ENCODE data around the gene CCL22. TPM values are rescaled to one million over a fixed set of nuclear protein-coding genes. Genes with fewer than 3 reads are reported as not detected.

The CCL22 gene
- total RNA-seq, 1 donor from 2014 or later, result not detected

- no peak overlapping the region for H3K4me3 ChIP-seq (ENCODE audit: low read depth, low read length)
- no peak for DNase-seq (ENCODE audit: low read depth)
- TF ChIP-seq, protein P1, sequence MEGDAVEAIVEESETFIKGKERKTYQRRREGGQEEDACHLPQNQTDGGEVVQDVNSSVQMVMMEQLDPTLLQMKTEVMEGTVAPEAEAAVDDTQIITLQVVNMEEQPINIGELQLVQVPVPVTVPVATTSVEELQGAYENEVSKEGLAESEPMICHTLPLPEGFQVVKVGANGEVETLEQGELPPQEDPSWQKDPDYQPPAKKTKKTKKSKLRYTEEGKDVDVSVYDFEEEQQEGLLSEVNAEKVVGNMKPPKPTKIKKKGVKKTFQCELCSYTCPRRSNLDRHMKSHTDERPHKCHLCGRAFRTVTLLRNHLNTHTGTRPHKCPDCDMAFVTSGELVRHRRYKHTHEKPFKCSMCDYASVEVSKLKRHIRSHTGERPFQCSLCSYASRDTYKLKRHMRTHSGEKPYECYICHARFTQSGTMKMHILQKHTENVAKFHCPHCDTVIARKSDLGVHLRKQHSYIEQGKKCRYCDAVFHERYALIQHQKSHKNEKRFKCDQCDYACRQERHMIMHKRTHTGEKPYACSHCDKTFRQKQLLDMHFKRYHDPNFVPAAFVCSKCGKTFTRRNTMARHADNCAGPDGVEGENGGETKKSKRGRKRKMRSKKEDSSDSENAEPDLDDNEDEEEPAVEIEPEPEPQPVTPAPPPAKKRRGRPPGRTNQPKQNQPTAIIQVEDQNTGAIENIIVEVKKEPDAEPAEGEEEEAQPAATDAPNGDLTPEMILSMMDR (conservative IDR thresholded peaks at IDR 0.05; ENCODE audit: low read depth, low read length), result no peak
These were observed 25.0 kb downstream of the CCL22 start for GRCh38 chr16:57383276-57384247.

GRCh38 chr16:57384248-57385070, 25.9 kb downstream of the CCL22 start:
- TF ChIP-seq, protein P1 (conservative IDR thresholded peaks at IDR 0.05; ENCODE audit: low read depth, low read length), result no peak
- no peak overlapping the region for H3K4me3 ChIP-seq (ENCODE audit: low read depth, low read length)
- DNase-seq (ENCODE audit: low read depth), result no peak

- TF ChIP-seq, protein P1 (conservative IDR thresholded peaks at IDR 0.05; ENCODE audit: low read depth, low read length), result no peak
- DNase-seq (ENCODE audit: low read depth), result no peak
- H3K4me3 ChIP-seq (ENCODE audit: low read depth, low read length), result no peak overlapping the region
These were observed 26.5 kb downstream of the CCL22 start for GRCh38 chr16:57385083-57385482.

DNA sequence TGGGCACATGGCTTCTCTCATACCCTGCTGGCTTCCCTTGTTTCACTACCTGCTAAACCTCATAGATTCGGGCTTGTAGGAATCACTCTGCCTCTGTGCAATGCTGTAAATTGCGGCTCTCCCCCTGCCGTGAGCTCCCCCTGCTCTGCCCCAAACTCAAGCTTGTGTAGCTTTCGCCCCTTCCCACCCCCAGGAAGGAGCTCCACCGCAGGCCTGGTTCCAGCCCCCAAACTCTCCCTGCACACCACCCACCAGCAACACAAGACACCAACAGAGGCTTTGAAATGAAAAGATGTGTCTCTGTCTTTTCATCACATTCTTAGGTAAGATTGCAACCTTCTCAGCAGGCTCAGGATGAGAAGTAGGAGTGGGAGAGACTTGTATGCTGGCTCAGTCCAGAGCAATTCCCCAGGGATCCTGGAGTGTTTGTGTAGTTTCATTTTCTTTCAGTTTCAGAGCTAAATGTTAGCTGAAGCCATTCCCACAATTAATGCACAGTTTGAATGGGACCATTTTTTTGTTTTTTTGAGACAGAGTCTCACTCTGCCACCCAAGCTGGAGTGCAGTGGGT, 27.9 kb downstream of the CCL22 start:
- no peak overlapping the region for H3K4me3 ChIP-seq (ENCODE audit: low read depth, low read length)
- TF ChIP-seq, protein P1 (conservative IDR thresholded peaks at IDR 0.05; ENCODE audit: low read depth, low read length), result no peak
- no peak for DNase-seq (ENCODE audit: low read depth)

DNA sequence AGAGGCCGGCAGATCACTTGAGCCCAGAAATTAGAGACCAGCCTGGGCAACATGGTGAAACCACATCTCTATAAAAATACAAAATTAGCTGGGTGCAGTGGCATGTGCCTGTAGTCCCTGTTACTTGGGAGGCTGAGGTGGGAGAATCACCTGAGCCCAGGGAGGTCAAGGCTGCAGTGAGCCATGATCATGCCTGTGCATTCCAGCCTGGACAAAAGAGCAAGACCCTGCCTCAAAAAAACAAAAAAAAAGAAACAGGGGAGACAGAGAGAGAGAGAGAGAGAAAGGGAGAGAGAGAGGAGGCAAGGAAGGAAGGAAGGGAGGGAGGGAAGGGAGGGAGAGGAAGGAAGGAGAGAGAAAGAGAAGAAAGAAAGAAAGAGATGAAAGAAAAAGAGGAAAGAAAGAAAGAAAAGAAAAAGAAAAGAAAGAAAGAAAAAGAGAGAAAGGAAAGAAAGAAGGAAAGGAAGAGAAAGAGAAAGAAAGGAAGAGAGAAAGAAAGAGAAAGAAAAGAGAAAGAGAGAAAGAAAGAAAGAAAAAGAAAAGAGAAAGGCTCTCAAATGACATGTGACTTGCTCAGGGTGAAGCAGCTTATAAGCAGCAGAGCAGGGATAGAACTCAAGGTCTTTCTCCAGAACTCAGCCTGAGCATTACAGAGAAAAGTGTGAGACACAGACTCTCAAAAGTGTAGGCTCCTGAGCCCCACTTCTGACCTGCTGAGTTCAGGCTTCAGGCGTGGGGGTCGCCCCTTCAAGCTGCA, 29.2 kb downstream of the CCL22 start:
- no peak for DNase-seq (ENCODE audit: low read depth)
- H3K4me3 ChIP-seq (ENCODE audit: low read depth, low read length), result no peak overlapping the region
- TF ChIP-seq, protein P1 (conservative IDR thresholded peaks at IDR 0.05; ENCODE audit: low read depth, low read length), result no peak

- no peak overlapping the region for H3K4me3 ChIP-seq (ENCODE audit: low read depth, low read length)
- no peak for DNase-seq (ENCODE audit: low read depth)
- TF ChIP-seq, protein P1 (conservative IDR thresholded peaks at IDR 0.05; ENCODE audit: low read depth, low read length), result no peak
These were observed 29.9 kb downstream of the CCL22 start for GRCh38 chr16:57388359-57389086.

Data from epithelial cell of proximal tubule (primary cell).